ENCODE results near the gene RPL32.
"Not testable (repeated sequence)": the region's sequence is repeated elsewhere in the genome, so short reads cannot be mapped to it uniquely, and the experiment has no call there.

RPL32 gene

GRCh38 chr3:12841149-12841969 lies at the start of gene RPL32:
Gene RPL32 (minus strand): TSS chr3:12841565. CDS start chr3:12840237, 1,328 bp downstream.
- peak; percentile 77 for DNase-seq

GRCh38 chr3:12890610-12891390 lies 49.4 kb upstream of the RPL32 start:
- no peak for DNase-seq

DNA sequence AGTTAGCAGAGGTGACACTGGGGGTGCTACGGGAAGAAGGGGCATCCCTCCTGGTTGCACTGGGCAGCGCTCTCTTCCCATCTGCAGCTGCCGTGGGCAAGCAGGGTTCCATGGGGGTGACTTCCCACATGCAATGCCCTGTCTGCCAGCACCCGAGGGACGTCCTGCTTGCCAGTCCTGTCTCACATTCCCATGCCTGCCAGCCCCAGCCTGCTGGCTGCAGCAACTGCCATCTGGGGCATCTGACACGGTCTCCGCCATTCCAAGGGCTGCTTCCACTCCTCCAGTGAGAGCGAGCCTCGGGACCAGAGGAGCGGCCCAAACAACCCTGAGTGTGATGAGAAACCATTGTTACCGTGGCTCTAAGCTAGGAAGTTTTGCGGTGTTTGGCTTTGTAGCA lies 45.4 kb upstream of the RPL32 start:
- no peak for DNase-seq

DNA sequence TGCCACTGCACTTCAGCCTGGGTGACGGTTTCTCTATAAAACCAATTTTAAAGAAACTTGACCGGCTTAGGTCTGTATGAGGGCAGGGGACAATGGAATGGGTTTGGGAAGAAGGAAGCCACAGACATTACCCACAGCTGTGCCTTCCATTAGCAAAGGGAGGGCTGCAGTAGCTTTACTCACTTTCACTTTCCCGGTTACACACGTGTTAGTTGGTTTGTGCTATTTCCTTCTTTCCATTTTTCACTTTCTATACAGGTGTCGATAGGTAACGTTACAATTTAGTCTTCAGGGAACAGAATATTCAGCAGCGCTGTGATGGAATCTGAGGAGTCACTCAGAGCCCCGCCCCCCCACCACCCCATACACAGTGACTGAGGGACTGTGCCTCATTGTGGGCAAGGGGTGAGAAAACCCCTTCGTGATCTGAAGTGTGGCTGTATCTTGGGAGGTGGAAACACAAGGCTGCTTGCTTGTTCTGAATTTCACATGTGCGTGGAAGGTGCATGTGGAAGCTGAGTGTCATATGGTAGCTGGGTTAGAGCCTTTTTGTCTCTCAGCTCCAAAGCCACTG lies 44.8 kb upstream of the RPL32 start:
- no peak for DNase-seq

DNA sequence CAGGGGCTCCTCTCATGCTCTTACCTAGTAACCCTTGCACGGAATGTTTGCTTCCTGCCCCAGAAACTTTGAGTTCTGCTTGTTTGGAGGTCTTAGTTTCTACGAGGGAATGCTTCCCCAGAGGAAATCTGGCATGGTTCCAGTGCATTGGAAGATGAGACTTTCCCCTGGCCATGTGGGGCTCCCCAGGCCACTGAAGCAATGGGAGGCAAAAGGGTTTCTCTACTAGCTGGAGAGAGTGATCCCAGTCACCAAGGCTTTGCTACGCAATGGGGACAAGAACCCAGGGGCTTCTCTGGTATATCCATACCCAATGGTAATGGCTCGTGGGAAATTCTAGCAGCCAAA lies 44.2 kb upstream of the RPL32 start:
- no peak for DNase-seq

- no peak for DNase-seq
These were observed 43.6 kb upstream of the RPL32 start for GRCh38 chr3:12884790-12885582.

- no peak for DNase-seq
These were observed 42.9 kb upstream of the RPL32 start for GRCh38 chr3:12884186-12884680.

GRCh38 chr3:12882336-12883310 lies 41.3 kb upstream of the RPL32 start:
- no peak for DNase-seq

- not testable (repeated sequence) for DNase-seq
These were observed 40.5 kb upstream of the RPL32 start for GRCh38 chr3:12881858-12882257.

DNA sequence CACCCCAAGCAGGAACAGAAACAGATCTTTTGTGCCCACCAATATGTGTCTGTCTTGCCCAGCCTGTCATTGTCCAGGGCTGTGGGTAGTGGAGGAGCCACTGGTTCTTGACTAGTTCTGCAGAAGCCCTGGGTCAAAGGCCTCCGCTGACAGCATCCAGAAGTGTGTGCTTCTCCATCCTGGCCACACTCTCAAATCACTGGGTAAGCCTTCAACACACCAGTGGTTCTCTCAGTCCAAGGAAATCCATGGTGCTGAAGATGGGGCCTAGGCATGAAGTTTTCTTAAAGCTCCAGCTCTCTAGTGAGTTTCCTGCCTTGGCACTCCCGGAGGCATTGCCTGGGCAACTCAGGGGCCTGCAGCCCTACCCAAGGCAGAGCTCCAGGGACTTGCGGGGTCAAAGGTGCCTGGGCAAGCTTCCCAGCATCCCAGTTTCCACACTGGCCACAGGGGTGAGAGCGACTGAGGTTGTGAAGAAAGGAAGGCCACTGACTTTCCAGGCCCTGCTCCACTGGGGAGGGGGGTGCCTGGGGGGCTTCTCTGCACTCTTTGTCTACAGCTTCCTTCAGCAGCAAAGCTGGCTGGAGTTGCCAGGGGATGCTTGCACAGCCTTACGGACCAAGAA lies 37.9 kb upstream of the RPL32 start:
- DNase-seq: no peak

- DNase-seq: not testable (repeated sequence)
These were observed 37.4 kb upstream of the RPL32 start for GRCh38 chr3:12878758-12879157.

DNA sequence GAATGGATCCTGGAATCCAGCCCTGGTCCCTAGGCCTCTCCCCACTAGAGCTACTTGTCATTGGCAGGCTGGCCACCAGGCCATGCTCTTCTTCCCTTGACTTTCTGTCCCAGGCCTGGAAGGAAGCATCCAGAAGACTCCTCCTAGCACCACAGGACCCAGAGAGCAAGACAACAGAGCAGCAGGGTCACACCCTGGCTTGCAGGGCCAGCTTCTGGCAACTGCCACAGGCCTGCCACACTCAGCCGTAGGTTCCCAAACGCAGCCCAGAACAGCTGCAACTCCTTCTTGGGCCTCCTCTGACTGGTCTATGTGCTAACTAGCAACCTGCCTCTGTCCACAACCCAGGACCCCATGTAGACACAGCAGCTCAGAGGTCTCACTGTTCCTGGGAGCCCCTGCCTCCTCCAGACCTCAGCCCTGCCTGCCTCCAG lies 36.8 kb upstream of the RPL32 start:
- no peak for DNase-seq

GRCh38 chr3:12877040-12877439 lies 35.7 kb upstream of the RPL32 start:
- DNase-seq: no peak

- no peak for DNase-seq
These were observed 34.8 kb upstream of the RPL32 start for GRCh38 chr3:12875857-12876836.

- DNase-seq: no peak
These were observed 30.1 kb upstream of the RPL32 start for GRCh38 chr3:12871404-12871983.

- no peak for DNase-seq
These were observed 29.6 kb upstream of the RPL32 start for GRCh38 chr3:12870942-12871341.

DNA sequence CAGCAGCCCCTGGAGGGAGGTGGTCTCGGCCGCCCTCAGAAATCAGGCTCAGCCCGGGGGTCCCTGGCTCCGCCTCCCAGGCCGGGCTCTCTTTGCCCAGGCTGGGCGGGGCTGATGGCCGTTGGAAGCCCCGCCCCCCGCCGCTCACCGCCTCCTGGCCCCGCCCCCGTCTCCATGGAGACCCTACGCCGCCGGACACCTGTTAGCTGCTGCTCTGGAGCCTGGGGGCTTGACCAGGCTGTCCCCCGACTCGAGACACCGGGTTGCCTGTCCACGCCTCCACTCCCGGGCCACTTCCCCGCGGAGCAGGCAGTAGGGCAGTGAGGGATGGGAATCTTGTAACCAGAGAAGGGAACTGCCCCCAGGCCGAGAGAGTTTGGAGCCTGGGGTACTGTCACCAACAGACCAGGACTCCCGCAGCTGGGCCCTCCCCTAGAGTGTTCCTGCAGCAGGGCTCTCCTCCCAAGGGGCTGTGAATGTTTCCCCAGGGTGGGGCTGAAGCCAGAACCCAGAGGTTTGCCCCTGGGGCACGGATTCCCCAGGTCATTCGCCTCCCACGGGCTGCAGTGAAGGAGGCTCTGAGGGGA lies 27.8 kb upstream of the RPL32 start:
- no peak for DNase-seq

- peak; percentile 27 for DNase-seq
These were observed 27.0 kb upstream of the RPL32 start for GRCh38 chr3:12868039-12869034.

All from activated CD4-positive, alpha-beta T cell treated with anti-CD3 and anti-CD28 coated beads for 1 hour (primary cell).